Raji (cell line): ENCODE data around the gene LIPE.
A peak's percentile ranks its signal among the peaks of the same experiment; 100 is the strongest.

Experiments
- POLR2A ChIP-seq: IDR thresholded peaks from 2 replicates; pipeline ENCODE4 v1.6.1; 2011; ENCODE audit warnings: low read depth, low read length, control low read depth; ENCODE audit not compliant: insufficient read depth

The LIPE gene

GRCh38 chr19:42407085-42407815 is 19.9 kb downstream of the LIPE start:
- TF ChIP-seq POLR2A = no peak

DNA sequence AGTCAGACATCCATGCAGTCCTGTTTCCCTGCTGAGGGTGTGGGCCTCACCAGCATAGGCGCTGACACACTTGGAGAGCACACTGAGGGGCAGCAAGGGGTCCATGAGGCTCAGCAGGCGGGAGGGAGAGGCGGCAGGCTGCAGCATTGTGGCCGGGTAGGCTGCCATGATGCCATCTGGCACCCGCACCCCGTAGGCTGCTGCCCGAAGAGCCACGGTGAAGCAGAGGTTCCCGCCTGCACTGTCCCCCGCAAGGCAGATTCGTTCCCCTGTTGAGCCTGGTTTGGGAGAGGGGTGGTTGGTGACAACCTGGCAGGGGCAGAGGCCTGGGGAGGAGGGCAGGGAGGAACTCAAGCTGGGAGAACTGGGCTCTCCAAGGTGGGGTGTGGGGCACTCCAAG is 21.1 kb downstream of the LIPE start:
- TF ChIP-seq POLR2A = no peak

- TF ChIP-seq POLR2A = no peak
Observed at GRCh38 chr19:42403586-42403985, 23.6 kb downstream of the LIPE start.

DNA sequence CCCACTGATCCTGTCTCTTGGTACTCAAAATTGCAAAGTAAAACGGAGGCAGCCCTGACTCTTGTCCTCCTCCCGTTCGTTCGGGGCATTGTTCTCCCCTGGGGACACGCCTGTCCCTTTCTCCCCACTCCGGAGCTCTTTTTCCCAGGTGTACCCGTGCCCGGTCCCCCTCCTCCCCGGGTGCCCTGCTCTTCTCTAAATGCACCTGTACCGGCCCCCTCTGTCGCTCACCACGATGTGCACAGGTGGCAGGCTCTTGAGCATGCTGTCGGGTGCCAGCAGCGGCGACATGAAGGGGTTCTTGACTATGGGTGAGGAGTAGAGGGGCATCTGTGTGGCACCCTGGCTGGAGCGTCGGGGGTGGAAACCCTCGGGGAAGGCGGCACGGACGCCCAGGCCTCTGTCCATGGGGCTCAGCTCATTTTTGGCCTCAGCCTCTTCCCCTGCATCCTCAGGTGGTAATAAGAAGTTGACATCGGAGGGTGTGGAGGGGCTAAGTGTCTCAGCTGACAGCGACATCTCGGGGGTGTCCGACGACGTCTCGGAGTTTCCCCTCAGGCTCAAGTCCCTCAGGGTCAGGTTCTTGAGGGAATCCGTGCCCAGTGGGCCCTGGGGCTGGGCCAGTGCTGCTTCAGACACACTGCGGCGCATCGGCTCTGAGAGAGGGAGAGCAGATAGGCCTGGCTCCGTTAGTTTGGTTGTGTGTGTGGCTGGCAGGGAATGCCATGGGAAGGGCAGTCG is 24.6 kb downstream of the LIPE start:
- TF ChIP-seq POLR2A = no peak

DNA sequence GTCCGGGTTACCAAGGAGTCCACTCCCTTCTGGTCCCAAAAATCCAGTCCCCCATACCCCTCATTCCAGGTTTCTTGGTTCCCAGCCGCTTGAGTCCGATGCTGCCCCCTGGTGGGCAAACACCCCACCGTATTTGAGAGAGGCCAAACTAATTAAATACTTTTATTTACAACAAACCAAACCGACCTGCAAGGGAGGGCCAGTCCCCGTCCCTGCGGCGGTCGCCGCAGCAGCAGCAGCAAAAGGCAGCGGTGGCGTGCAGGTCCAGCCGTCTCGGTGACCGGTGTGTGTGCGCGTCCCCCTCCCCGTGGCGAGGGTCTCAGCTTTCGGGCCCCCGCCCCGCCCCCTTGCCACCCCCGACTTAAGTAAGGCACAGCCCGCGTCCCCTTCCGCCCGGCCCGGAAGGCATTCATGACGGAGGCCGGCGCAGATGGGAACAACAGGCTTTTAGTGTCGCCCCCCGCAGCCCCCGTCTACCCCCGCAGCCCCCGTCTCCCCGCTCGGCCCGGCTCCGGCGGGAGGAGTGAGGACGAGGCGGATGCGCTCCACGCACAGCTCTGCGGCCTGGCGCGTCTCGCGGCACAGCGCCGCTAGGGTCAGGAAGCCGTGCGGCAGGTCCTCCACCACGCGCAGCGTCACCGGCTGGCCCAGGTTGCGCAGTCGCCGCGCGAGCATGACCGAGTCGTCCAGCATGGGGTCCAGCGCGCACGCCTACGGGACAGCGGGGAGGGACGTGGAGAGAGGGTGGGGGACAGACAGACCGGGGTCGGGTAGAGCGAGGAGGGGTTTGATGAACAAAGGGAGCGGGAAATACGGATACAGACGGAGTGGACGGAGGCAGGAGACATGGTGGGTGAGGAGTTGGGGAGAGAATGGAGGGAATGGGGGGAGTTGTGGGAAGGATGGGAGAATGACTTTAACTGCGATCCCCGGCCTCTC is 25.6 kb downstream of the LIPE start:
- no peak for TF ChIP-seq POLR2A

GRCh38 chr19:42400404-42400803 is 26.8 kb downstream of the LIPE start:
- TF ChIP-seq POLR2A = no peak

GRCh38 chr19:42397263-42398166 is 29.7 kb downstream of the LIPE start:
- no peak for TF ChIP-seq POLR2A

DNA sequence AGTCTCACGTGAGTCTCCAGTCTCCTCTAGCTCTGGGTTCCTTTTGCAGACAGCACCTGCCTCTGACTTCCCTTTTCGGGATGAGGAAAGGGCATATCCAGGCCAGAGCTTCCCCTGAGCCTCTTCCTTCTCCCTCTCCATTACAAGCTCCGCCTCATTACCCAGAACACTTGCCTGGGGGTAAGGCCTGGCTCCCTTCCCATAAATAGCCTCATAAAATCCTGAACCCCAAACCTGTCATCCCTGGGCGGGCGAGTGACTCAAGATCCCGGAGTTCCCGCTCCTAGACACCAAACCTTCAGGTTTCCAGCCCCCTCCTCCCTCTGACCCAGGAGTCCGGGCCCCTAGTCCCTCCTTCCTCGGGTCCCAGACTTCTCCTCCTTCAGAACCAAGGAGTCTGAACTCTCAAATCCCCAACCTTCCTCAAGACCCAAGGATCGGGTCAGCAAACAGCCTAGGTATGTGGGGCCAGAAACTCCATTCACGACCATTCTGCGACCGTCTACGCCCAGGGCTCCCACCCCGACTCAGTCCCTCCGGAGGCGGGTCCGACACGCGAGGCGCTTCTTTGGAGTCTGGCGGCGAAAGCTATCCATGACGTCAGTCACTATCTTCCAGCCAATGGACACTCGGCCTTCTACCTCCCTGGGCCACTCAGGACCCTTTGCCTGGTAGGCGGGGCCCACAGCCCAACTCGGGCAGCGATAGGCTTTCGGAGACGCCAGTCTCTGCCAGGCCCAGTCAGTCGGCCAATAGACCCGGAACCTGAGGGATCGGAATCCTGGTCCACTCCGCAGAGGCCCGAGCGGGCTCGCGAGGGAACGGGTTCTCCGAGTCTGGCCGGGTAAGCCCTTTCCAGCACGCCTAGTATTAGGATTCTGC is 30.6 kb downstream of the LIPE start:
- peak; percentile 90 for TF ChIP-seq POLR2A

DNA sequence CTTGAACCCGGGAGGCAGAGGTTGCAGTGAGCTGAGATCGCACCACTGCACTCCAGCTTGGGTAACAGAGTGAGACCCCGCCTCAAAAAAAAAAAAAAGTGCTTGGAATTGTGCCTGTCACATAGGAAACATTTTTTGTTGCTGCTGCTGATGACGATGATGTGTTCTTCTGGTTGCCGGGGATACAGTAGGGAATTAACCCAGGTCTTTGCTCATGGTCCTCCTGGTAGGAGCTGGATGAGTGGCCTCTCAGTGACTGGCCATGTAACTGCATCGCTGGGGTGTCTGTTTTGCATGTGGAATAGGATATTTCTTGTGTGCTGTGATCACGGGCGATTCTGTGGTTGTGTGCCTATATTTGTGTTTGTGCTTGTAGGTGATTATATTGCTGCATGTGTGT is 32.4 kb downstream of the LIPE start:
- no peak for TF ChIP-seq POLR2A

DNA sequence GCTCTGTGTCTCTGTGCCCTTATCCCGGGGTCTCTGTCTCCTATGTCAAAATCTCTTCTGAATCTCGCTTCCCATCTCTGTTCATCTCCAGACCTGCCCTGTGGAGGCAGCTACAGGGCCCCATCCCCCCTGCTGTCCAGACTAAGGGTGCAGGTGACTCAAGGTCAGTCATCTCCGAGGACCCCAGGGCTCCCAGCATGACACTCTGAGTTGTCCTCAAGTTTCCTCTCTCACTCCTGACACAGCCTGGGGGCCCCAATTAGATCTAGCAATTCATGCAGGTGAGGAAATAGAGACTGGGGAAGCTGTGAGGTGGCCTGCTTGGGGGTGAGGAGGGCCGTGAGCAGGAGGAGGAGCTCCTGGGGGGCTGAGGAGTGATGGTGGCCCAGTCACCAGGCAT is 35.0 kb downstream of the LIPE start:
- no peak for TF ChIP-seq POLR2A

DNA sequence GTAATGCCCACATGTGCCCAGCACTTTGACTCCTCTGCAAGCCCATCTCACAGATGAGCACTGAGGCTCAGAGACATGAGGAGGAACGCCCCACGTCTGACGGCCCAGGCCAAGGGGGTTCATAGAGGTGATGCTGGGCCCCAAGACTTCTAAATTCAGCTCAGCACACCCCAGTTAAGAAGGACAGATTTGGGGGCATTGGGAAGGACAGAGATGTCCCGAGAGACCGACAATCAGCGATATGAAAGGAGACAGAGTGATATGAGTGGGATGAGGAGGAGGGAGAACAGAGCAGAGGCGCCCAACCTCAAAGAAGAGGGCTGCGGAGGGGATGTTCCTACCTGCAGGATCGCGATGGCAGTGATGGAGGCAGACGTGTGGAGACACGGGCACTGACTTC is 37.3 kb downstream of the LIPE start, which contains the start of gene CNFN:
Gene CNFN (minus strand): TSS at position 399 of the 400 bp plus-strand sequence. CDS start 1,260 bp downstream, outside the sequence.
- no peak for TF ChIP-seq POLR2A

- no peak for TF ChIP-seq POLR2A
Observed at GRCh38 chr19:42388851-42389489, 38.2 kb downstream of the LIPE start.
